ENCODE data around the gene GRPEL2.

DNA sequence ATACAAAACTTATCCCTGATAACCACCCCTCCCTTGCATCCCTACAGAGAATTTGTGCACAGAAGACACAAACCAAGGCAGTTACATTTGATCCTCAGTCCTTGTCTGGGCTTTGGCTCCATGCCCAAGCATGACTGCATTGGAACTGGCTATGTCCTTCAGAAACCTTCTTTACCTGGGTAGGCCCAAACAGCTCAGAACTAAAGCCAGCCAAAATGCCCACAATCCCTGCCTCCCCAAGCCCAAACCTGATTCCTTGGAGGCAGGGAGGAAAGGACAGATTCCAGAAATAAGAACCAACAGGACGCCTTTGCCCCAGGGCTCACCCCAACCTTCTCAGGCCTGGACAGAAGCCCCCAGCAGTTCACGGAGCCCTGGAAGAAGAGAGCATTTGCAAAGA lies 25.6 kb downstream of the GRPEL2 start:
- TF ChIP-seq POLR2AphosphoS5 (IDR thresholded peaks at IDR 0.05; ENCODE audit: low read depth, low read length) (no peak), EZH2 (IDR thresholded peaks at IDR 0.05; ENCODE audit: low read depth, low read length, severe bottlenecking) (no peak), CBX5 (IDR thresholded peaks at IDR 0.05; ENCODE audit: low read depth, low read length) (no peak), BACH1 (IDR thresholded peaks at IDR 0.05; ENCODE audit: low read length) (no peak), SRF (IDR thresholded peaks at IDR 0.05; ENCODE audit: low read depth, low read length) (no peak), TEAD4 (IDR thresholded peaks at IDR 0.05; ENCODE audit: low read depth, low read length) (no peak), YY1 (IDR thresholded peaks at IDR 0.05; ENCODE audit: low read depth, low read length) (no peak), TAF1 (IDR thresholded peaks at IDR 0.05; ENCODE audit: low read depth, low read length) (no peak)
- TF ChIP-seq, protein P1, sequence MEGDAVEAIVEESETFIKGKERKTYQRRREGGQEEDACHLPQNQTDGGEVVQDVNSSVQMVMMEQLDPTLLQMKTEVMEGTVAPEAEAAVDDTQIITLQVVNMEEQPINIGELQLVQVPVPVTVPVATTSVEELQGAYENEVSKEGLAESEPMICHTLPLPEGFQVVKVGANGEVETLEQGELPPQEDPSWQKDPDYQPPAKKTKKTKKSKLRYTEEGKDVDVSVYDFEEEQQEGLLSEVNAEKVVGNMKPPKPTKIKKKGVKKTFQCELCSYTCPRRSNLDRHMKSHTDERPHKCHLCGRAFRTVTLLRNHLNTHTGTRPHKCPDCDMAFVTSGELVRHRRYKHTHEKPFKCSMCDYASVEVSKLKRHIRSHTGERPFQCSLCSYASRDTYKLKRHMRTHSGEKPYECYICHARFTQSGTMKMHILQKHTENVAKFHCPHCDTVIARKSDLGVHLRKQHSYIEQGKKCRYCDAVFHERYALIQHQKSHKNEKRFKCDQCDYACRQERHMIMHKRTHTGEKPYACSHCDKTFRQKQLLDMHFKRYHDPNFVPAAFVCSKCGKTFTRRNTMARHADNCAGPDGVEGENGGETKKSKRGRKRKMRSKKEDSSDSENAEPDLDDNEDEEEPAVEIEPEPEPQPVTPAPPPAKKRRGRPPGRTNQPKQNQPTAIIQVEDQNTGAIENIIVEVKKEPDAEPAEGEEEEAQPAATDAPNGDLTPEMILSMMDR (IDR thresholded peaks at IDR 0.05; ENCODE audit: control extremely low read depth in 1 of 3, insufficient read depth in 1 of 3, low read depth in 1 of 3, low read length in 3 of 3) = no peak
- TF ChIP-seq, protein P2, sequence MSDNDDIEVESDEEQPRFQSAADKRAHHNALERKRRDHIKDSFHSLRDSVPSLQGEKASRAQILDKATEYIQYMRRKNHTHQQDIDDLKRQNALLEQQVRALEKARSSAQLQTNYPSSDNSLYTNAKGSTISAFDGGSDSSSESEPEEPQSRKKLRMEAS (IDR thresholded peaks at IDR 0.05) = no peak

Data from H1 (cell line).